ENCODE data around the gene ANKRD2. TPM values are rescaled to one million over a fixed set of nuclear protein-coding genes. Genes with fewer than 3 reads are reported as not detected.

Gene ANKRD2
- total RNA-seq, 1 donor from 2014 or later = 0.26 TPM

DNA sequence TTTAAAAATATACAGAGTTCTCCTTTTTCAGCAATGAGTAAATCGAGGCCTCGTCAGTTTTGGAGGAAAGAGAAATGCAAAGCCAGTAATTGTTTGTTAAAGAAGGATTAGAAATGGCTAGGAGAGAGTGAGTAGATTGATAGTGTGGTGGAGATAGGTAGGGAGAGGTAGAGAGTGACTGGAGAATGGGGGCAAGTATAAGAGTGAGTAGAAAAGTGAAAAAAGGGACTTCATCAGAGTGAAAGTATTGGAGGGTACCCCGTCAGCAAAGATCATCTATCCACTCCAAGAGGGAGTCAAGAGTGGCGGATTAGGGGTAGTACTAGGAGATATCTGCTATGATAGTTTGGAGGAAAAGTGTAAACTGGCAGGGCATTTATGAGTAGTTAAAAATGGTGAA is 9.2 kb upstream of the ANKRD2 start:
- no peak overlapping the region for H3K4me3 ChIP-seq (ENCODE audit: low read depth, low read length)

DNA sequence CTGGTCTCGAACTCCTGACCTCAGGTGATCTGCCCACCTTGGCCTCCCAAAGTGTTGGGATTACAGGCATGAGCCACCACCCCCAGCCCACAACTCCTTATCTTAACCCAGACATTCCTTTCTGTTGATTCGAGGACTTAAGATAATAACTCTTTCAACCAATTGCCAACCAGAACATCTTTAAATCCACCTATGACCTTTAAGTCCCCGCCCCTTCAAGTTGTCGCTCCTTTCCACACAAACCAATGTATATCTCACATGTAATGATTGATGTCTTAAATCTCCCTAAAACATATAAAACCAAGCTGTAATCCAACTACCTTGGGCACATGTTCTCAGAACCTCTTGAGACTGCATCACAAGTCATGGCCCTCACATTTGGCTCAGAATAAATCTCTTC is 7.8 kb upstream of the ANKRD2 start:
- no peak for FAIRE-seq
- H3K27me3 ChIP-seq (ENCODE audit: control insufficient read depth, insufficient read depth, low read length) = no peaks in the 10 kb centered on the region
- TF ChIP-seq, protein P1, sequence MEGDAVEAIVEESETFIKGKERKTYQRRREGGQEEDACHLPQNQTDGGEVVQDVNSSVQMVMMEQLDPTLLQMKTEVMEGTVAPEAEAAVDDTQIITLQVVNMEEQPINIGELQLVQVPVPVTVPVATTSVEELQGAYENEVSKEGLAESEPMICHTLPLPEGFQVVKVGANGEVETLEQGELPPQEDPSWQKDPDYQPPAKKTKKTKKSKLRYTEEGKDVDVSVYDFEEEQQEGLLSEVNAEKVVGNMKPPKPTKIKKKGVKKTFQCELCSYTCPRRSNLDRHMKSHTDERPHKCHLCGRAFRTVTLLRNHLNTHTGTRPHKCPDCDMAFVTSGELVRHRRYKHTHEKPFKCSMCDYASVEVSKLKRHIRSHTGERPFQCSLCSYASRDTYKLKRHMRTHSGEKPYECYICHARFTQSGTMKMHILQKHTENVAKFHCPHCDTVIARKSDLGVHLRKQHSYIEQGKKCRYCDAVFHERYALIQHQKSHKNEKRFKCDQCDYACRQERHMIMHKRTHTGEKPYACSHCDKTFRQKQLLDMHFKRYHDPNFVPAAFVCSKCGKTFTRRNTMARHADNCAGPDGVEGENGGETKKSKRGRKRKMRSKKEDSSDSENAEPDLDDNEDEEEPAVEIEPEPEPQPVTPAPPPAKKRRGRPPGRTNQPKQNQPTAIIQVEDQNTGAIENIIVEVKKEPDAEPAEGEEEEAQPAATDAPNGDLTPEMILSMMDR (IDR thresholded peaks at IDR 0.05; ENCODE audit: insufficient read depth, low read length, severe bottlenecking) = no peak

More for the DNA sequence above, 9.2 kb upstream of the ANKRD2 start:
- peaks cover 1% of the 10 kb centered on the region for H3K36me3 ChIP-seq (ENCODE audit: control insufficient read depth, insufficient read depth, low read length)
- TF ChIP-seq, protein P1 (IDR thresholded peaks at IDR 0.05; ENCODE audit: insufficient read depth, low read length, severe bottlenecking) = no peak
- FAIRE-seq (no peak), DNase-seq (ENCODE audit: low read depth) (no peak)
- H3K27me3 ChIP-seq (ENCODE audit: control insufficient read depth, insufficient read depth, low read length) = no peaks in the 10 kb centered on the region

DNA sequence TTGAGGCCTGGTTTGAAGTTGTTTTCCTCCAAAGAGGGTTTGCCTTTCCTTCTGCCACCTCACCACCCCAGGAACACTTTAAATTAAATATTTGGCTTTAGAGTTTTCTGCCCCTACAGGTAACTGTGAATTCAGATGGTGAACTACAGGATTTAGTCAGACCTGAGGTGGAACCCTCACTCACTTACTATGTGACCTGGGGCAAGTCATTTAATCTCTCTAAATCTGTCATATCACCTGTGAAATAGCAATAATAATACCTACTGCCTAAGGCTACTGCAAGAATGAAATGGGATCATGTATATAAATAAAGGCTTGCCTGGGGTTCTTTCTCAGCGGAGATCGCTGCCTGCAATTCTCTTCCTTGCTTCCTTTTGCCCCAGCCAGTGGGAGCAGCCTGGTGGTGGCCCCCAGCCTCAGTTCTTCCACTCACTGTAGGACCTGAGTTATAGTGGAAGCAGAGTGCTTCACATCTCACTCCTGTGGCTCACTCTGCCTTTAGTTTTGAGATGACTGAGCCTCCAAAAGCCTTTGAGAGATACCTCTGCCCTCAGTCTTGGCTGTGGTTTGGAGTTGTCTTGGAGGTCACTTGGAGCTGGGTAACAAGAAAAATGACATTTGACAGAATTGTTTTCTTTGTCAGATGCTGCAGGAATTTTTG is 6.1 kb upstream of the ANKRD2 start:
- DNase-seq (ENCODE audit: low read depth) (peak; percentile 37), FAIRE-seq (no peak)
- Histone ChIP-seq H3K36me3 (ENCODE audit: control insufficient read depth, insufficient read depth, low read length) (peaks cover 3% of the 10 kb centered on the region), H3K4me3 (ENCODE audit: low read depth, low read length) (no peak overlapping the region), H3K27me3 (ENCODE audit: control insufficient read depth, insufficient read depth, low read length) (no peaks in the 10 kb centered on the region)
- TF ChIP-seq, protein P1 (IDR thresholded peaks at IDR 0.05; ENCODE audit: insufficient read depth, low read length, severe bottlenecking) = no peak

More for the DNA sequence above, 7.8 kb upstream of the ANKRD2 start:
- H3K36me3 ChIP-seq (ENCODE audit: control insufficient read depth, insufficient read depth, low read length) = peaks cover 1% of the 10 kb centered on the region
- DNase-seq (ENCODE audit: low read depth) = no peak
- no peak overlapping the region for H3K4me3 ChIP-seq (ENCODE audit: low read depth, low read length)

DNA sequence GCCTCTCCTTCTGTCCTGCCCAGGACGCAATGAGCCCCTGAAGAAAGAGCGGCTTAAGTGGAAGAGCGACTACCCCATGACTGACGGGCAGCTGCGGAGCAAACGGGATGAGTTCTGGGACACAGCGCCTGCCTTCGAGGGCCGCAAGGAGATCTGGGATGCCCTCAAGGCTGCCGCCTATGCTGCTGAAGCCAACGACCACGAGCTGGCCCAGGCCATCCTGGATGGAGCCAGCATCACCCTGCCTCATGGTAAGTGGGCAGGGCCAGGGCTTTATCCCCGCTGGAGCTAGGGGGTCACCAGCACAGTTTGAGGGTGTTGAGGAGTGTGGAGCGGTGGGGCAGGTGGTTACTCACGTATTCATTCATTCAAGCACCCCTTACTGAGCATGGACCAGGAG is 4.7 kb upstream of the ANKRD2 start:
- DNase-seq (ENCODE audit: low read depth) (no peak), FAIRE-seq (no peak)
- Histone ChIP-seq H3K4me3 (ENCODE audit: low read depth, low read length) (no peak overlapping the region), H3K36me3 (ENCODE audit: control insufficient read depth, insufficient read depth, low read length) (peaks cover 3% of the 10 kb centered on the region), H3K27me3 (ENCODE audit: control insufficient read depth, insufficient read depth, low read length) (no peaks in the 10 kb centered on the region)
- TF ChIP-seq, protein P1 (IDR thresholded peaks at IDR 0.05; ENCODE audit: insufficient read depth, low read length, severe bottlenecking) = no peak

DNA sequence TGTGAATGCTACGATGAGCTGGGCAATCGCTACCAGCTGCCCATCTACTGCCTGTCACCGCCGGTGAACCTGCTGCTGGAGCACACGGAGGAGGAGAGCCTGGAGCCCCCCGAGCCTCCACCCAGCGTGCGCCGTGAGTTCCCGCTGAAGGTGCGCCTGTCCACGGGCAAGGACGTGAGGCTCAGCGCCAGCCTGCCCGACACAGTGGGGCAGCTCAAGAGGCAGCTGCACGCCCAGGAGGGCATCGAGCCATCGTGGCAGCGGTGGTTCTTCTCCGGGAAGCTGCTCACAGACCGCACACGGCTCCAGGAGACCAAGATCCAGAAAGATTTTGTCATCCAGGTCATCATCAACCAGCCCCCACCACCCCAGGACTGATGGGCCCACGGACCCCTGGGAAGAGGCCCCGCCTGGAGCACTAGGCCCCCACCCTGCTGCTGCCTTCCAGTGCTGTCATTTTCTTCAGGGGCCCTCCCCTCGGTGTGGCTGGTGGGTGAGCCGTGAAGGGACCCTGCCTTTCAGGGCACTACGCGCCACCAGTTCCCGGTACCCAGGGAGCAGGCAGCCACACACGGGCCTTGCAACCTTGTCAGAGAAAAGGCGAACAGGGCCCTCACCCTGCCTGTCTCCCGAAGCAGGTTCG is 2.3 kb upstream of the ANKRD2 start:
- peaks cover 3% of the 10 kb centered on the region for H3K36me3 ChIP-seq (ENCODE audit: control insufficient read depth, insufficient read depth, low read length)
- DNase-seq (ENCODE audit: low read depth) (no peak), FAIRE-seq (no peak)
- H3K4me3 ChIP-seq (ENCODE audit: low read depth, low read length) = no peak overlapping the region
- TF ChIP-seq, protein P1 (IDR thresholded peaks at IDR 0.05; ENCODE audit: insufficient read depth, low read length, severe bottlenecking) = no peak
- no peaks in the 10 kb centered on the region for H3K27me3 ChIP-seq (ENCODE audit: control insufficient read depth, insufficient read depth, low read length)
